Measurements from ENCODE around the gene ZNF664. TPM values are rescaled to one million over a fixed set of nuclear protein-coding genes. Genes with fewer than 3 reads are reported as not detected.

Gene ZNF664
- total RNA-seq, 1 donor from 2014 or later = 134 TPM

DNA sequence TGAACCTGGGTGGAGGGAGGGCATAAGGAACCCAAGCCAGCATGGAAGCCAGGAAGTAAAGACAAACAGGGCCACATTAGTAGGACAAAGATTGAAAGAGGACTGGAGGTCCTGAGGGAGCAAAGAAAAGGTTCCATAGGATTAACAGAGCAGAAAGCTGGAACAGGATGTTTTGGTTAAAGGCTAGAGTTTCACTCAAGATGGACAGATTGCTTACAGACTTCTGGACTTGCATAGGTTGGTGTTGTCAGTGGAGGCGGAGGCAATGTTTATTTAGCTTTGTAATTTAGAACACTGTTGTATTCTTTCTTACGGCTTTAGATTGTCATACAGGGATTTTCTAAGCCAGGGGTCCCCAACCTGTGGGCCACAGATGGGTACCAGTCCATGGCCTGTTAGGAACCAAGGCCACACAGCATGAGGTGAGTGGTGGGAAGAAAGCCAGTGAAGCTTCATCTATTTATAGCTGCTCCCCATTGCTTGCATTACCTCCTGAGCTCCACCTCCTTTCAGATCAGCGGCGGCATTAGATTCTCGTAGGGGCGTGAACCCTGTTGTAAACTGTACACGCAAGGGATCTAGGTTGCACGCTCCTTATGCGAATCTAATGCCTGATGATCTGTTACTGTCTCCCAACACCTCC is 31.3 kb downstream of the ZNF664 start:
- no peak overlapping the region for H3K4me3 Mint-ChIP-seq (ENCODE audit: unreplicated experiment)
- TF ChIP-seq, protein P1, sequence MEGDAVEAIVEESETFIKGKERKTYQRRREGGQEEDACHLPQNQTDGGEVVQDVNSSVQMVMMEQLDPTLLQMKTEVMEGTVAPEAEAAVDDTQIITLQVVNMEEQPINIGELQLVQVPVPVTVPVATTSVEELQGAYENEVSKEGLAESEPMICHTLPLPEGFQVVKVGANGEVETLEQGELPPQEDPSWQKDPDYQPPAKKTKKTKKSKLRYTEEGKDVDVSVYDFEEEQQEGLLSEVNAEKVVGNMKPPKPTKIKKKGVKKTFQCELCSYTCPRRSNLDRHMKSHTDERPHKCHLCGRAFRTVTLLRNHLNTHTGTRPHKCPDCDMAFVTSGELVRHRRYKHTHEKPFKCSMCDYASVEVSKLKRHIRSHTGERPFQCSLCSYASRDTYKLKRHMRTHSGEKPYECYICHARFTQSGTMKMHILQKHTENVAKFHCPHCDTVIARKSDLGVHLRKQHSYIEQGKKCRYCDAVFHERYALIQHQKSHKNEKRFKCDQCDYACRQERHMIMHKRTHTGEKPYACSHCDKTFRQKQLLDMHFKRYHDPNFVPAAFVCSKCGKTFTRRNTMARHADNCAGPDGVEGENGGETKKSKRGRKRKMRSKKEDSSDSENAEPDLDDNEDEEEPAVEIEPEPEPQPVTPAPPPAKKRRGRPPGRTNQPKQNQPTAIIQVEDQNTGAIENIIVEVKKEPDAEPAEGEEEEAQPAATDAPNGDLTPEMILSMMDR (IDR thresholded peaks at IDR 0.05) = no peak
- DNase-seq (ENCODE audit: extremely low spot score, unreplicated experiment) = no peak
- H3K4me1 Mint-ChIP-seq (ENCODE audit: unreplicated experiment) = peaks cover 24% of the 10 kb centered on the region
- no peaks in the 10 kb centered on the region for H3K27me3 Mint-ChIP-seq (ENCODE audit: unreplicated experiment)
- no peak overlapping the region for H3K27ac Mint-ChIP-seq (ENCODE audit: unreplicated experiment)
- peaks cover 17% of the 10 kb centered on the region for H3K36me3 Mint-ChIP-seq (ENCODE audit: unreplicated experiment)
- no peaks in the 10 kb centered on the region for H3K9me3 Mint-ChIP-seq (ENCODE audit: unreplicated experiment)

- Mint-ChIP-seq H3K27me3 (ENCODE audit: unreplicated experiment) (no peaks in the 10 kb centered on the region), H3K27ac (ENCODE audit: unreplicated experiment) (no peak overlapping the region), H3K4me1 (ENCODE audit: unreplicated experiment) (peaks cover 24% of the 10 kb centered on the region), H3K4me3 (ENCODE audit: unreplicated experiment) (no peak overlapping the region), H3K36me3 (ENCODE audit: unreplicated experiment) (peaks cover 29% of the 10 kb centered on the region), H3K9me3 (ENCODE audit: unreplicated experiment) (no peaks in the 10 kb centered on the region)
- DNase-seq (ENCODE audit: extremely low spot score, unreplicated experiment) = no peak
- TF ChIP-seq, protein P1 (IDR thresholded peaks at IDR 0.05) = no peak
Observed at GRCh38 chr12:124006085-124006845, 33.2 kb downstream of the ZNF664 start.

- DNase-seq (ENCODE audit: extremely low spot score, unreplicated experiment) = no peak
- Mint-ChIP-seq H3K27me3 (ENCODE audit: unreplicated experiment) (no peaks in the 10 kb centered on the region), H3K4me3 (ENCODE audit: unreplicated experiment) (no peak overlapping the region), H3K27ac (ENCODE audit: unreplicated experiment) (no peak overlapping the region), H3K9me3 (ENCODE audit: unreplicated experiment) (no peaks in the 10 kb centered on the region), H3K36me3 (ENCODE audit: unreplicated experiment) (peaks cover 37% of the 10 kb centered on the region), H3K4me1 (ENCODE audit: unreplicated experiment) (peaks cover 24% of the 10 kb centered on the region)
- TF ChIP-seq, protein P1 (IDR thresholded peaks at IDR 0.05) = no peak
Observed at GRCh38 chr12:124006846-124007713, 34.1 kb downstream of the ZNF664 start.

GRCh38 chr12:124007826-124008570 is 35.0 kb downstream of the ZNF664 start:
- H3K36me3 Mint-ChIP-seq (ENCODE audit: unreplicated experiment) = peaks cover 45% of the 10 kb centered on the region
- peak overlapping the region; percentile 27 for H3K27ac Mint-ChIP-seq (ENCODE audit: unreplicated experiment)
- no peak for DNase-seq (ENCODE audit: extremely low spot score, unreplicated experiment)
- H3K4me1 Mint-ChIP-seq (ENCODE audit: unreplicated experiment) = peaks cover 24% of the 10 kb centered on the region
- no peak overlapping the region for H3K4me3 Mint-ChIP-seq (ENCODE audit: unreplicated experiment)
- no peaks in the 10 kb centered on the region for H3K27me3 Mint-ChIP-seq (ENCODE audit: unreplicated experiment)
- no peaks in the 10 kb centered on the region for H3K9me3 Mint-ChIP-seq (ENCODE audit: unreplicated experiment)
- TF ChIP-seq, protein P1 (IDR thresholded peaks at IDR 0.05) = no peak

All from osteocyte (in vitro differentiated cells).